HepG2 (cell line): ENCODE measurements around the gene BORCS5. TPM values are rescaled to one million over a fixed set of nuclear protein-coding genes. Genes with fewer than 3 reads are reported as not detected.

ENCODE experiments used
- ATAC-seq: fragments of 200-7000 bp; cut with Tn5 transposase; 3 replicates; pipeline ENCODE4 v1.9.1; 2020; ENCODE audit warnings: mild to moderate bottlenecking, moderate library complexity
- BruUV-seq: library from RNA; stranded (reverse); fragments of 400-500 nt; replicated peaks from 2 replicates; lab custom pipeline; 2021; lab: Mats Ljungman, UMichigan
- CTCF ChIA-PET: fragments of 300-600 bp; formaldehyde crosslinking; extraction: SDS; loops from one replicate; lab custom pipeline; 2021; ENCODE audit warnings: low total read pairs, inconsistent platforms, low intra/inter-chr PET ratio; lab: Yijun Ruan, JAX
- POLR2A ChIA-PET: fragments of 350-600 bp; sonication (Branson Sonifier 250); formaldehyde crosslinking; loops from one replicate; lab custom pipeline; 2020; ENCODE audit warnings: antibody characterized with exemption, inconsistent platforms; lab: Yijun Ruan, JAX
- DNase-seq: peaks from one replicate; pipeline ENCODE4 v3.0.0-alpha.2; 2015; ENCODE audit warnings: low spot score
- FAIRE-seq: peaks from 3 replicates; lab custom pipeline; 2011; peaks lifted over from hg19 to GRCh38; lab: Jason Lieb, UNC
- H2AFZ ChIP-seq: one replicate; pipeline ENCODE4 v1.6.1; 2011; ENCODE audit warnings: low read length, inconsistent platforms
- H3K27ac ChIP-seq: fragments of 300-600 bp; 3 replicates; pipeline ENCODE4 v1.8.0; 2011; ENCODE audit warnings: mixed run types, mild to moderate bottlenecking, mixed read lengths, low read length, inconsistent platforms; ENCODE audit not compliant: insufficient read depth; ENCODE audit errors: extremely low read length
- H3K27me3 ChIP-seq, 2 experiments: fragments of 200-600 bp in 1 of 2; 2 replicates in 1 of 2; 3 replicates in 1 of 2; pipeline versions ENCODE4 v1.6.0 to v1.8.0; 2011; ENCODE audit warnings: low read length in 2 of 2, mild to moderate bottlenecking in 2 of 2, moderate library complexity in 2 of 2, inconsistent platforms in 1 of 2; ENCODE audit not compliant: insufficient read depth in 2 of 2, control insufficient read depth in 1 of 2
- H3K36me3 ChIP-seq, 2 experiments: fragments of 200-600 bp in 1 of 2; replicated peaks in 1 of 2; 2 replicates in 1 of 2; 3 replicates in 1 of 2; pipeline versions ENCODE4 v1.5.1 to v1.8.0; 2011; ENCODE audit warnings: low read length in 2 of 2, inconsistent platforms in 1 of 2; ENCODE audit not compliant: insufficient read depth in 2 of 2, control insufficient read depth in 1 of 2
- H3K4me1 ChIP-seq: 2 replicates; pipeline ENCODE4 v1.5.1; 2012; ENCODE audit warnings: low read length, inconsistent platforms; ENCODE audit not compliant: insufficient read depth
- H3K4me2 ChIP-seq: 2 replicates; pipeline ENCODE4 v1.6.0; 2011; ENCODE audit warnings: low read depth, low read length, inconsistent platforms
- H3K4me3 ChIP-seq, 3 experiments: fragments of 200-600 bp in 1 of 3; sonication (generic), shearing (Covaris generic) in 1 of 3; replicated peaks in 1 of 3; 2 replicates each; pipeline ENCODE4 v1.5.1; 2011 to 2016; ENCODE audit warnings: low read length in 3 of 3, inconsistent platforms in 2 of 3, low read depth in 2 of 3, mild to moderate bottlenecking in 2 of 3, control low read depth in 1 of 3, mixed read lengths in 1 of 3; ENCODE audit not compliant: insufficient read depth in 1 of 3
- H3K79me2 ChIP-seq: one replicate; pipeline ENCODE4 v1.6.1; 2011; ENCODE audit warnings: low read length, inconsistent platforms; ENCODE audit not compliant: insufficient read depth
- H3K9ac ChIP-seq: 2 replicates; pipeline ENCODE4 v1.6.0; 2011; ENCODE audit warnings: mild to moderate bottlenecking, low read depth, low read length, inconsistent platforms; ENCODE audit not compliant: insufficient read depth
- H3K9me3 ChIP-seq: 2 replicates; pipeline ENCODE4 v1.5.1; 2012; ENCODE audit warnings: mild to moderate bottlenecking, low read length
- H4K20me1 ChIP-seq: 2 replicates; pipeline ENCODE4 v1.6.0; 2011; ENCODE audit warnings: inconsistent platforms, mild to moderate bottlenecking, low read length, moderate library complexity; ENCODE audit not compliant: insufficient read depth
- AGO2 ChIP-seq: fragments of 200-400 bp; formaldehyde crosslinking; optimal IDR thresholded peaks from 2 replicates; pipeline ENCODE3; 2017; ENCODE audit warnings: mild to moderate bottlenecking, low read depth, low read length, moderate library complexity
- FOXJ3 ChIP-seq: sonication (generic); formaldehyde crosslinking; IDR thresholded peaks from 2 replicates; pipeline ENCODE4 v1.4.0; 2020; ENCODE audit warnings: missing genetic modification reagents, mild to moderate bottlenecking, borderline replicate concordance
- MAFF ChIP-seq: IDR thresholded peaks from 2 replicates; pipeline ENCODE4 v1.6.1; 2011; ENCODE audit warnings: low read depth, low read length, improper control_type of control experiment
- MAFK ChIP-seq, 2 experiments: IDR thresholded peaks in 1 of 2; conservative IDR thresholded peaks in 1 of 2; 2 replicates each; pipeline ENCODE4 v1.6.1; 2011; ENCODE audit warnings: improper control_type of control experiment in 2 of 2, low read length in 2 of 2
- REXO4 ChIP-seq: sonication (generic); formaldehyde crosslinking; IDR thresholded peaks from 2 replicates; pipeline ENCODE4 v1.8.0; 2022; ENCODE audit warnings: missing genetic modification reagents, mild to moderate bottlenecking, borderline replicate concordance
- SIN3A ChIP-seq: IDR thresholded peaks from 2 replicates; pipeline ENCODE4 v1.6.1; 2011; ENCODE audit warnings: low read depth, mild to moderate bottlenecking, control low read depth, low read length, borderline replicate concordance
- ZNF292 ChIP-seq: sonication (generic); formaldehyde crosslinking; IDR thresholded peaks from 2 replicates; pipeline ENCODE4 v1.8.1; 2022; ENCODE audit warnings: mild to moderate bottlenecking, low read depth, missing genetic modification reagents, borderline replicate concordance
- ZNF7 ChIP-seq: IDR thresholded peaks from 2 replicates; pipeline ENCODE4 v1.6.1; 2016; ENCODE audit warnings: missing biosample characterization, missing genetic modification reagents
- WGBS: methylation state at CpG from one replicate; pipeline ENCODE4 v1.1.6; 2017; ENCODE audit warnings: low lambda C conversion rate; 5-methylcytosine and 5-hydroxymethylcytosine counted together
- in situ Hi-C: cut with HindIII; loops from 2 replicates; pipeline ENCODE4 v1.10.0; 2017; ENCODE audit warnings: low pct_unique_long_range_greater_than_20kb; ENCODE audit not compliant: extremely low pct_ligation_motif_present
- intact Hi-C: fragments of 100-400 bp; cut with micrococcal nuclease; formaldehyde crosslinking; loops from one replicate; pipeline ENCODE4 v1.10.0; 2022; ENCODE audit not compliant: unreplicated experiment
- polyA plus RNA-seq, 8 experiments: library from polyadenylated mRNA; depleted of rRNA in 3 of 8; stranded (reverse) in 7 of 8; unstranded in 1 of 8; fragments of >200 nt; fragmentation: Illumina TruSeq in 4 of 8; extraction: Trizol in 4 of 8; gene quantifications; 2 replicates each; pipeline versions ENCODE4 v1.2.1 to v1.2.3, GENCODE V29; 2011 to 2016; ENCODE audit warnings: low read depth in 4 of 8, missing spikeins in 1 of 8, mixed read lengths in 1 of 8; ENCODE audit not compliant: insufficient read depth in 1 of 8
- total RNA-seq, 5 experiments: library from RNA; depleted of rRNA; stranded (reverse); fragments of >200 nt; fragmentation: Illumina TruSeq; extraction: Trizol; gene quantifications; 2 replicates each; pipeline ENCODE4 v1.2.3, GENCODE V29; 2016; ENCODE audit warnings: low read depth in 1 of 5
- TF ChIP-seq, protein P1 (sequence below): sonication (generic); formaldehyde crosslinking; conservative IDR thresholded peaks from 2 replicates; pipeline ENCODE4 v1.4.0; 2020; ENCODE audit warnings: missing genetic modification reagents
- TF ChIP-seq, protein P2 (sequence below): sonication (generic); formaldehyde crosslinking; IDR thresholded peaks from 2 replicates; pipeline ENCODE4 v1.4.0; 2020; ENCODE audit warnings: low read depth, missing genetic modification reagents

Gene BORCS5
- total and polyA plus RNA-seq, 2 of the 13 experiments (the other 11 are each of a cell fraction or from before 2014, with no cell fraction given), result 3.9 to 4.7 TPM

DNA sequence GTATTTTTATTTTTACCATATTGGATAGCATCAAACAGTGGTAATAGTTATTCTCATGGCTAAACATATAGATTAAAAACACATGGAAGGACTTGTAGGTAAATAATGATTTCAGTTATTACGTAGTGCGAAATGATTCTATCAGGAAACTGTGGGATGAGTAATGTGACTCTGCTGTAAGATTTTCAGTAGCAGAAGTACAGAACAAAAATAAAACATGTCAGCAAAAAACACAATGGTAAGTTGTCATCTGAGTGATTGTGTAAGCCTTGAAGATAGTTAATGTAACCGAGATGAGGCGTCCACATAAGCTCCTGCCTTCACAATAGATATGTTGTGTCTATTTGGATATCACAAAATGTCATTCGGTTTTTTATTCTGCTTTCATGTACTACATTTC, 99.8 kb downstream of the BORCS5 start:
- no peak for ATAC-seq
- Histone ChIP-seq H4K20me1 (no peaks in the 10 kb centered on the region), H3K27me3 (no peaks in the 10 kb centered on the region), H3K9ac (no peak overlapping the region), H3K4me2 (no peak overlapping the region), H3K79me2 (no peaks in the 10 kb centered on the region), H3K4me3 (no peak overlapping the region), H3K4me1 (peaks cover 16% of the 10 kb centered on the region), H3K36me3 (no peaks in the 10 kb centered on the region), H3K9me3 (no peaks in the 10 kb centered on the region), H3K27ac (no peak overlapping the region), H2AFZ (no peak overlapping the region)
- in situ Hi-C loops (no loop called here), intact Hi-C loops (no loop called here)
- BruUV-seq, result no TSS peak
- TF ChIP-seq REXO4 (no peak), MAFF (peak; percentile 90), AGO2 (no peak), ZNF7 (no peak), MAFK (conservative IDR thresholded peaks at IDR 0.05 in 1 of 2, IDR thresholded peaks at IDR 0.05 in 1 of 2; ENCODE audit: low read length in 2 of 2) (peak; percentile 90 to 93), FOXJ3 (CRISPR knock-in tag) (no peak)
- no peak for DNase-seq
- FAIRE-seq, result no peak
- 94% methylated on average over 5 of the region's 5 CpGs for WGBS
- POLR2A ChIA-PET, result interaction anchor here (0.9 kb wide), 1 partner anchor 59 kb away, joined by 3 read pairs; no protein-coding TSS in a partner anchor
- CTCF ChIA-PET, result no interaction called here

DNA sequence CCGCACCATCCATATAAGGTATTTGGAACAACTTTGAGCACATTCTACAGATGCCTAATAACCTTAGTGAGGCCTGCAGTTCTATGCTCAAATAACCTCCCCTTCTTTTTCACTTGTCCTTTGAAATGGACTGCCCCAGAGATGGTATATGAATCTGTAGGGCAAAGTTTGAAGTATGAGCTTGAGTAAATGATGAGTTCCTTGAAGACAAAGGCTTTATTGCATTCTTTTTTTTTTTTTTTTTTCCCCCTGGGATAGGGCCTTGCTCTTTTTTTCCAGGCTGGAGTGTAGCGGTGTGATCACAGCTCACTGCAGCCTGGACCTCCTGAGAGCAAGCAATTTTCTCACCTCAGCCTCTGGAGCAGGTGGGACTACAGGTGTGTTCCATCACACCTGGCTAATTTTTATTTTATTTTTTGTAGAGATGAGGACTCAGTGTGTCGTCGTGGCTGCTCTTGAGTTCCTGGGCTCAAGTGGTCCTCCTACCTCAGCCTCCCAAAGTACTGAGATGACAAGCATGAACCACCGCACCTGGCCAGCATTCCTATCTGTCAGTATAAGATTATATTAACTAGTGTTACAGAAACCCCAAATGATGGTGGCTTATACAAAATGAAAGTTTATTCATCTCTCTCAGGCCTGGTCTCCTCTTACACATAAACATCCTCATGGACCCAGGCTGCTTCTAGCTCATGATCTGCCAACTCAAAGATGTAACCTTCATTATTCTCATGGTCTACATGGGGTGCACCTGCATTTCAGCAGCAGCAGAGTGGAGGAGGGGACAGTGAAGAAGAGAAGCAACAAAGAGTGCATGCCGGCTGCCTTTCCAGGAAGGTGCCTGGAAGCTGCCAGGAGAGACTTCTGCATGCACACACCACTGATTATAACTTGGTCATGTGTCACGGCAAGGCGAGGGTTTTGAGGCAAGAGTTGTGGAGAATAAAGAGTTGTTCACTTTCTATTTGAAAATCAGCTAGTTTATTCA, 104.4 kb downstream of the BORCS5 start:
- Histone ChIP-seq H3K79me2 (no peaks in the 10 kb centered on the region), H3K27ac (no peak overlapping the region), H3K4me1 (peaks cover 6% of the 10 kb centered on the region), H3K4me2 (no peak overlapping the region), H2AFZ (no peak overlapping the region), H3K9ac (no peak overlapping the region), H3K4me3 (no peak overlapping the region), H3K9me3 (no peaks in the 10 kb centered on the region), H4K20me1 (no peaks in the 10 kb centered on the region), H3K36me3 (peaks cover 0 to 2% of the 10 kb centered on the region in 2 experiments; a peak in 2 of 5 replicates), H3K27me3 (no peaks in the 10 kb centered on the region)
- ATAC-seq, result no peak
- WGBS, result 96% methylated on average over 8 of the region's 8 CpGs
- DNase-seq, result no peak
- ChIA-PET POLR2A (no interaction called here), CTCF (no interaction called here)
- intact Hi-C loops, result no loop called here
- no peak for FAIRE-seq
- in situ Hi-C loops, result no loop called here
- no TSS peak for BruUV-seq
- TF ChIP-seq ZNF292 (CRISPR knock-in tag), result no peak
- TF ChIP-seq, protein P1, sequence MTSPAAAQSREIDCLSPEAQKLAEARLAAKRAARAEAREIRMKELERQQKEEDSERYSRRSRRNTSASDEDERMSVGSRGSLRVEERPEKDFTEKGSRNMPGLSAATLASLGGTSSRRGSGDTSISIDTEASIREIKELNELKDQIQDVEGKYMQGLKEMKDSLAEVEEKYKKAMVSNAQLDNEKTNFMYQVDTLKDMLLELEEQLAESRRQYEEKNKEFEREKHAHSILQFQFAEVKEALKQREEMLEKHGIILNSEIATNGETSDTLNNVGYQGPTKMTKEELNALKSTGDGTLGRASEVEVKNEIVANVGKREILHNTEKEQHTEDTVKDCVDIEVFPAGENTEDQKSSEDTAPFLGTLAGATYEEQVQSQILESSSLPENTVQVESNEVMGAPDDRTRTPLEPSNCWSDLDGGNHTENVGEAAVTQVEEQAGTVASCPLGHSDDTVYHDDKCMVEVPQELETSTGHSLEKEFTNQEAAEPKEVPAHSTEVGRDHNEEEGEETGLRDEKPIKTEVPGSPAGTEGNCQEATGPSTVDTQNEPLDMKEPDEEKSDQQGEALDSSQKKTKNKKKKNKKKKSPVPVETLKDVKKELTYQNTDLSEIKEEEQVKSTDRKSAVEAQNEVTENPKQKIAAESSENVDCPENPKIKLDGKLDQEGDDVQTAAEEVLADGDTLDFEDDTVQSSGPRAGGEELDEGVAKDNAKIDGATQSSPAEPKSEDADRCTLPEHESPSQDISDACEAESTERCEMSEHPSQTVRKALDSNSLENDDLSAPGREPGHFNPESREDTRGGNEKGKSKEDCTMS (CRISPR knock-in tag), result no peak
- TF ChIP-seq, protein P2, sequence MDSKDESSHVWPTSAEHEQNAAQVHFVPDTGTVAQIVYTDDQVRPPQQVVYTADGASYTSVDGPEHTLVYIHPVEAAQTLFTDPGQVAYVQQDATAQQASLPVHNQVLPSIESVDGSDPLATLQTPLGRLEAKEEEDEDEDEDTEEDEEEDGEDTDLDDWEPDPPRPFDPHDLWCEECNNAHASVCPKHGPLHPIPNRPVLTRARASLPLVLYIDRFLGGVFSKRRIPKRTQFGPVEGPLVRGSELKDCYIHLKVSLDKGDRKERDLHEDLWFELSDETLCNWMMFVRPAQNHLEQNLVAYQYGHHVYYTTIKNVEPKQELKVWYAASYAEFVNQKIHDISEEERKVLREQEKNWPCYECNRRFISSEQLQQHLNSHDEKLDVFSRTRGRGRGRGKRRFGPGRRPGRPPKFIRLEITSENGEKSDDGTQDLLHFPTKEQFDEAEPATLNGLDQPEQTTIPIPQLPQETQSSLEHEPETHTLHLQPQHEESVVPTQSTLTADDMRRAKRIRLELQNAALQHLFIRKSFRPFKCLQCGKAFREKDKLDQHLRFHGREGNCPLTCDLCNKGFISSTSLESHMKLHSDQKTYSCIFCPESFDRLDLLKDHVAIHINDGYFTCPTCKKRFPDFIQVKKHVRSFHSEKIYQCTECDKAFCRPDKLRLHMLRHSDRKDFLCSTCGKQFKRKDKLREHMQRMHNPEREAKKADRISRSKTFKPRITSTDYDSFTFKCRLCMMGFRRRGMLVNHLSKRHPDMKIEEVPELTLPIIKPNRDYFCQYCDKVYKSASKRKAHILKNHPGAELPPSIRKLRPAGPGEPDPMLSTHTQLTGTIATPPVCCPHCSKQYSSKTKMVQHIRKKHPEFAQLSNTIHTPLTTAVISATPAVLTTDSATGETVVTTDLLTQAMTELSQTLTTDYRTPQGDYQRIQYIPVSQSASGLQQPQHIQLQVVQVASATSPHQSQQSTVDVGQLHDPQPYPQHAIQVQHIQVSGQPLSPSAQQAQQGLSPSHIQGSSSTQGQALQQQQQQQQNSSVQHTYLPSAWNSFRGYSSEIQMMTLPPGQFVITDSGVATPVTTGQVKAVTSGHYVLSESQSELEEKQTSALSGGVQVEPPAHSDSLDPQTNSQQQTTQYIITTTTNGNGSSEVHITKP, result no peak
- no peak for TF ChIP-seq SIN3A
